HG02981 (cell line): ENCODE data around the gene GABBR1.
"Not testable (repeated sequence)": the region's sequence is repeated elsewhere in the genome, so short reads cannot be mapped to it uniquely, and the experiment has no call there.

ENCODE experiments used
- ATAC-seq: cut with Tn5 transposase; IDR thresholded peaks from one replicate; pipeline ENCODE4 v1.9.1; 2021; ENCODE audit warnings: mild to moderate bottlenecking, moderate library complexity; ENCODE audit not compliant: unreplicated experiment

GABBR1 gene

GRCh38 chr6:29632789-29633533 lies at the start of gene GABBR1:
TSS of gene GABBR1 (minus strand) at chr6:29633183. CDS start at chr6:29632385, 798 bp downstream.
- no peak for ATAC-seq

GRCh38 chr6:29681811-29682210 lies 48.8 kb upstream of the GABBR1 start:
- no peak for ATAC-seq

DNA sequence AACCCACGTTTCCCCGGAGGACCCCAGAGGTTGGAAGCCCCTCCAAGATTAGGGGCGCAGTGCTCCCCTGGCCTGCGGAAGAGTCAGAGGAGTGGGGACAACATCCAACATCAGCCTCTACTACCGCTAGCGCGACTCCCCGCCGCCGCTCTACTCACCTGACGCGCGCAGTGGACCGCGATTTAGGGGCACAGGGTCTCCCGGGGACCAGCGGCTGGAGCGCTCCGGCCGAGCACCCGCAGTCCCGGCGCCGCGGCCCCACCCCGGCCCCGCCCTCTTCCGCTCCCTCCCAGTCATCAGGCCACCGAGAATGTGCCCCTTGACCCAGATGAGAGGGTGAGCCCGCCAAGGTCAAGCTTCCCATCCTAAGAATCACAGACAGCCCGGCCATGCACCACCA lies 47.9 kb upstream of the GABBR1 start, which contains the start of gene ZFP57:
Gene ZFP57 (minus strand): TSS at position 249 of the 400 bp plus-strand sequence. CDS start 4,149 bp downstream, outside the sequence.
- ATAC-seq: no peak

- ATAC-seq: no peak
Observed at GRCh38 chr6:29680416-29680815, 47.4 kb upstream of the GABBR1 start.

DNA sequence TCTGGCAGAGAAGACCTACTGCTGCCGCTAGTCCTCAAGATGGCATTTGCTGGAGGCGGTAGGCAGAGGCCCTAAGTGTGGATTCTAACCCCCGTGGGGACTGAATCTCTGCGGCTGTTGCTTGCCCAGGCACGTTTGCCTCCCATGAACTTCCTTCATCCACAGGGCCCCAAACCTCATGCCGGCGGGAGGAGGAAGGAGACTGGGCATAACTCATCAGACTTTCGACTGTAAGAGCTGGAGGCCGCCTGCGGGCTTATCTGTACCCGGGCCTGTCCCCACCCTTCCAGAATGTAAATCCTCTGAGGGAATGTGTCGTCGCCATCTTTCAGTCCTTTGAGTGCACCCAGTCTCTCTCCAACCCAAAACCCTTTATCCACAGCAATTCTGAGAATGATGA lies 47.0 kb upstream of the GABBR1 start:
- no peak for ATAC-seq

- no peak for ATAC-seq
Observed at GRCh38 chr6:29678114-29678513, 45.1 kb upstream of the GABBR1 start.

GRCh38 chr6:29676981-29677601 lies 44.1 kb upstream of the GABBR1 start:
- no peak for ATAC-seq

DNA sequence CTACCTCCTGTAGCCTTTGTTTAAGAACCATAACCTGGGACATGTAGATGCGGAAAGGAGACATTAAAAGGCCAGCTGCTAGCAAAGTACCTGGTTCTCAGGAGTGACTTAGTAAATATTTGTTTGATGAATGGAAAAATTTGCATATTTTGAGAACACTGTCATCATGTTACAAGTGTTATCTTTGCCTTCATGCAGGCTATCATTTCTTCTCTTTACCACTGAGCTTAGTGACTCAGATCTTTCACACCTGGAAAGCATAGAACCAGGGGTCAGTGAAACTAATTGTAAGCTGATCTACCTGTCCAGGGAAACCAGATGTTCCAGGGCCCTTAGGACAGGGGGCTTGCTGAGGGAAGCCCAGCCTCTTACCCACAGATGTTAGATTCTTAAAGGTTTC lies 42.6 kb upstream of the GABBR1 start:
- no peak for ATAC-seq

DNA sequence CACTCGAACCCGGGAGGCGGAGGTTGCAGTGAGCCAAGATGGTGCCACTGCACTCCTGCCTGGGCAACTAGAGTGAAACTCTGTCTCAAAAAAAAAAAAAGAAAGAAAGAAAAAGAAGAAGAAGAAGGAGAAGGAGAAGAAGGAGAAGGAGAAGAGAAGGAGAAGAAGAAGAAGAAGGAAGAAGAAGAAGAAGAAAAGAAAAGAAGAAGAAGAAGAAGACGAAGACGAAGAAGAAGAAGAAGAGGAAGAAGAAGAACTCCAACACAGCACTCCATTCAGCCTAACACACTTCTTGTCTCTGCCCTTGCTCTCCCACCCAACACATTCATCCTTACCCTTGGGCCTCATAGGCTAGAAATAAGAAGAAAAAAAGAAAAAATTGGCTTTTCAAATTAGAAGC lies 41.0 kb upstream of the GABBR1 start:
- ATAC-seq: no peak

- no peak for ATAC-seq
Observed at GRCh38 chr6:29673161-29673560, 40.2 kb upstream of the GABBR1 start.

DNA sequence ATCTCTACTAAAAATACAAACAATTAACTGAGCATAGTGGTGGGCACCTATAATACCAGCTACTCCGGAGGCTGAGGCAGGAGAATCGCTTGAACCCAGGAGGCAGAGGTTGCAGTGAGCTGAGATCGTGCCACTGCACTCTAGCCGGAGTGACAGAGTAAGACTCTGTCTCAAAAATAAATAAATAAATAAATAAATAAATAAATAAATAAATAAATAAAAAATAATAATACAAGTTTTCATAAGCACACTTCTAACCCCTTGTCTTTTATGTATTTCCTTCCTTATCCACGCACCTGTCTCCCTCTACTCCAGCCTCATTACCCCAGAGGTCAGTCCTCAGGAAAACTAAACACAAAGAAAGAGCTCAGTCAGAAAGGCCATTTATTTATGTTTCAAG lies 39.1 kb upstream of the GABBR1 start:
- not testable (repeated sequence) for ATAC-seq

DNA sequence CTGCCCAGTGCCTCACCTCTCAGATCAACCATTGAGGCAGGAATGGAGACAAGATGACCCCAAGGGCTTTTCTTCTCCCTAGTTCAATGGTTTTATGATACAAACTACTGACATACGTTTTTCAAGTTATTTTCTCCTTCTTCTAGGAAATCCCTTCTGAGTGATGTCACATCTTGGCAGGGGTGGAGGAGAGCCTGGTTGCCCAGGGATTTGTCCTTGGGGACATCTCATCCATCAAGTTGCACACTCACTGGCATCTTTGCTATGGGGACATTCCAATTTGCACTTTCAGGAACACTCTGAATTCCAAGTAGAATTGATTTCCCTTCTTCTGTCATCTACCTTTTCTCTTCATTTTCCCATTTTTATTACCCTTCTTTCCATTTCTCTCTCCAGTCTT lies 38.0 kb upstream of the GABBR1 start:
- no peak for ATAC-seq

- no peak for ATAC-seq
Observed at GRCh38 chr6:29667158-29667557, 34.2 kb upstream of the GABBR1 start.

- ATAC-seq: no peak
Observed at GRCh38 chr6:29666826-29667130, 33.8 kb upstream of the GABBR1 start.

- ATAC-seq: no peak
Observed at GRCh38 chr6:29665942-29666825, 33.2 kb upstream of the GABBR1 start.

GRCh38 chr6:29663300-29664042 lies 30.5 kb upstream of the GABBR1 start:
- ATAC-seq: no peak

DNA sequence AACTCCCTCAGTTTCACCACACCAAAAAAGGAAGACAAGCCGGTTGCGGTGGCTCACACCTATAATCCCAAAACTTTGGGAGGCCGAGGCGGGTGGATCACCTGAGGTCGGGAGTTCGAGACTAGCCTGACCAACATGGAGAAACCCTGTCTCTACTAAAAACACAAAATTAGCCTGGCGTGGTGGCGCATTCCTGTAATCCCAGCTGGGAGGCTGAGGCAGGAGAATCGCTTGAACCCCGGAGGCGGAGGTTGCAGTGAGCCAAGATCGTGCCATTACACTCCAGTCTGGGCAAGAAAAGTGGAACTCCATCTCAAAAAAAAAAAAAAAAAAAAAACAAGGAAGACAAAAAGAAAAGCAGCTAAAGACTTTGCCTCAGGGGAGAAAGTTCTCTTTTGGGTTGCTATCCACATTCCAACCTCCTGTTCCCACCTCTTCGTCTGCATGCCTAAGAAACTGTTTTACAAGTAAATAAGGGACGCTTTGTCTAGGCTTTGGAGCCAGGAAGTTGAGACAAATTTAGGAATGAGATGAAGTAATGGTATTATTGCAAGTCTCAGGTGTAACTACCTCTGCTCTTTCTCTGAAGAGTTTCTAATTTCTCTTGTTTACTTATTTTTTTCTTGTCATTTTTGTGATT lies 28.6 kb upstream of the GABBR1 start:
- ATAC-seq: not testable (repeated sequence)

DNA sequence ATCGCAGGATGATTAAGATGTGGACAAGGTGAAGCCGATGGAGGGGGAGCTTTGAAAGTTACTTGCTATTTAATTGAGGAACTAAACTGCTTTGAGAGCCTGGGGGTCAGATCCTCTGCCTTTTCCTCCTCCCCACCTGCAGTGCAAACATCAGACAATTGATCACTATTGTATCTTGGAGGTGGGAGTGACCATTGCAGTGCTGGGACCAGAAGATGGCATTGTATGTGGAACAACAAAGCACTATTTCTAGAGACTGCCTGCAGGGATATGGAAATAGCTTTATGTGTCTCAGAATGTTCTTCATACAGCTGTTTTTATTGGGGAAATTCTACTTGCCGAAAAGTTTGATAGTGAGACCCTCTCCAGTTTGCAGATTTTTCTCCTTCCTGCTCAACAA lies 28.1 kb upstream of the GABBR1 start:
- no peak for ATAC-seq

- no peak for ATAC-seq
Observed at GRCh38 chr6:29656798-29657197, 23.8 kb upstream of the GABBR1 start, which contains the start of gene MOG. TSS of gene MOG (plus strand) at chr6:29657092. CDS start at chr6:29657210, 118 bp downstream.

DNA sequence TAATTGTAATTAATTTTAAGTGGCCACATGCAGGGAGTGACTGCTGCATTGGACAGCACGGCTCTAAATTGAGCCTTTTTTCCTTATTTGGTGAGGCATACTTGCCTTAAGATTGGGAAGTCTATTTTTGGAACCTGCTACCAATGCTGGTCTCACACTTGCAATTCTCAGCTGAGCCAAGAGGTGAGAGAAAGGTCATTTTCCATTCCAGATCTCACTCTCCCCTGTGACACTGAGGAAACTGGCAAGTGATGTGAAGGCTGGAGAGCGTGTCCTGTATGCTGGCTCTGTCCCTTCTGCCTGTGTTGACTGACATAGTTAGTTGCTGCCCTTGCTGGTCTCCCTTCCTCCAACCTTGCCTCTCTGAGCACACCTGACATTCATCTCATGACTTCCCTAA lies 23.2 kb upstream of the GABBR1 start:
- ATAC-seq: no peak
